ENCODE results near the gene CINP.

DNA sequence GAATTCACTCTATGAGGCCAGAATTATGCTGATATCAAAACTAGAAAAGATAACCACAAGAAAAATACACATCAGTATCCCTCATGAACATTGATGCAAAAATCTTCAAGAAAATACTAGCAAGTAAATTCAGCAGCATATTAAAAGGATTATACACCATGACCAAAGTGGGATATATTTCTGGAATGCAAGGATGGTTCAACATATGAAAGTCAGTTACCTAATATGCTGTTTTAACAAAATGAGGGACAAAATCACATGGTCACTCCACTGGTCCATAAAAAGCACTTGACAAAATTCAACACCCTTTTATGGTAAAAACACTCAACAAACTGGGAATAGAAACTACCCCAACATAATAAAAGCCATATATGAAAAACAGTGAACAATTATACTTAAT lies 40.3 kb upstream of the CINP start:
- TF ChIP-seq, protein P1, sequence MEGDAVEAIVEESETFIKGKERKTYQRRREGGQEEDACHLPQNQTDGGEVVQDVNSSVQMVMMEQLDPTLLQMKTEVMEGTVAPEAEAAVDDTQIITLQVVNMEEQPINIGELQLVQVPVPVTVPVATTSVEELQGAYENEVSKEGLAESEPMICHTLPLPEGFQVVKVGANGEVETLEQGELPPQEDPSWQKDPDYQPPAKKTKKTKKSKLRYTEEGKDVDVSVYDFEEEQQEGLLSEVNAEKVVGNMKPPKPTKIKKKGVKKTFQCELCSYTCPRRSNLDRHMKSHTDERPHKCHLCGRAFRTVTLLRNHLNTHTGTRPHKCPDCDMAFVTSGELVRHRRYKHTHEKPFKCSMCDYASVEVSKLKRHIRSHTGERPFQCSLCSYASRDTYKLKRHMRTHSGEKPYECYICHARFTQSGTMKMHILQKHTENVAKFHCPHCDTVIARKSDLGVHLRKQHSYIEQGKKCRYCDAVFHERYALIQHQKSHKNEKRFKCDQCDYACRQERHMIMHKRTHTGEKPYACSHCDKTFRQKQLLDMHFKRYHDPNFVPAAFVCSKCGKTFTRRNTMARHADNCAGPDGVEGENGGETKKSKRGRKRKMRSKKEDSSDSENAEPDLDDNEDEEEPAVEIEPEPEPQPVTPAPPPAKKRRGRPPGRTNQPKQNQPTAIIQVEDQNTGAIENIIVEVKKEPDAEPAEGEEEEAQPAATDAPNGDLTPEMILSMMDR (IDR thresholded peaks at IDR 0.05): no peak
- TF ChIP-seq POLR2A (IDR thresholded peaks at IDR 0.05): no peak
